Measurements from ENCODE around the gene EIF3B.

The EIF3B gene

GRCh38 chr7:2336626-2337299, 17.9 kb upstream of the EIF3B start:
- in situ Hi-C loops (cut with MboI; ENCODE audit: low sequenced_read_pairs), result loop anchor here (25.0 kb wide), 1 partner anchor 549 kb away; no protein-coding TSS in a partner anchor

- in situ Hi-C loops (cut with MboI; ENCODE audit: low sequenced_read_pairs), result loop anchor here (25.0 kb wide), 1 partner anchor 560 kb away; no protein-coding TSS in a partner anchor
These were observed 7.1 kb upstream of the EIF3B start for GRCh38 chr7:2347351-2348063.

DNA sequence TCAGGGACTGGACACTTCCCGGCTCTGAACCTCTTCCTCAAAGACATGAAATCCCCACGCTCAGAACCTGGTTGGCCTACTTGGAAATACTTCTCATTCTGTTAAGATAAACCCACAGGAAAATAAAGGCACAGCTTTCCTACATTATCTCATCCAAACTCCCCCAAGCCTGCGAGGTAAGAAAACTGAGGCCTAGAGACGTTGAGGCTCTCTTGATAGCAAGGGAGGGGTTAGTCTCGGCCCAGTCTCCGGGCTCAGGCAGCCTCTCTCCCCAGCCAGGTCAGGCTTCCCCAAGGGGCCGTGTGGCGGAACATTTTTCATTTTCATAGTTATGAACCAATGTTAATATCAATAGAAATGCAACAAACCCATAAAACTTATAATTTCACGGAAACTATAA, 4.6 kb upstream of the EIF3B start:
- in situ Hi-C loops (cut with MboI; ENCODE audit: low sequenced_read_pairs), result no loop called here

GRCh38 chr7:2350861-2351260, 3.8 kb upstream of the EIF3B start:
- in situ Hi-C loops (cut with MboI; ENCODE audit: low sequenced_read_pairs), result no loop called here

DNA sequence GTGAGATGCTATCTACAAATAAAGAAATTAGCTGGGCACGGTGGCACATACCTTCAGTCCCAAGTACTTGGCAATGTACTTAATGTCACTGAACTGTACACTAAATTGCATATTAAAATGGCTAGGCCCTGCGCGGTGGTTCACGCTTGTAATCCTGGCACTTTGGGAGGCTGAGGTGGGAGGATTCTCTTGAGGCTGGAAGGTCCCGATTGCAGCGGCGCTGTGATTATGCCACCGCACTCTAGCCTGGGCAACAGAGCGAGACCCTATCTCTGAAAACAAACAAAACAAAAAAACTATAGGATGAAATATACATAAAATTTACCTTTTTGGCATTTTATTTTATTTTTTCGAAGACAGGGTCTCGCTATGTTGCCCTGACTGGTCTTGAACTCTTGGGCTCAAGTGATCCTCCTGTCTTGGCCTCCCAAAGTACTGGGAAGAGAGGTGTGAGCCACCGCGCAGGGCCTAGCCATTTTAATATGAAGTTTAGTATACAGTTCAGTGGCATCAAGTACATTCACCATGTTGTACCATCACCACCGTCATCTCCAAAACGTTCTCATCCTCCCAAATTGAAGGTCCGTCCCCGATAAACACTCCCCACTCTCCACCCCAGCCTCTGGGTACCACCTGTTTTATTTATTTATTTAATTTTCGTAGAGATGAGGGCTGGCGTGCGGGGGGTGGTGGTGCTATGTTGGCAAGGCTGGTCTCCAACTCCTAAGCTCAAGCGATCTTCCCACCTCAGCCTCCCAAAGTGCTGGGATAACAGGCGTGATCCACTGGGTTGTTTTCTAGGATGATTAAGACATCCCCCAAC, 1.3 kb upstream of the EIF3B start:
- in situ Hi-C loops (cut with MboI; ENCODE audit: low sequenced_read_pairs), result no loop called here

DNA sequence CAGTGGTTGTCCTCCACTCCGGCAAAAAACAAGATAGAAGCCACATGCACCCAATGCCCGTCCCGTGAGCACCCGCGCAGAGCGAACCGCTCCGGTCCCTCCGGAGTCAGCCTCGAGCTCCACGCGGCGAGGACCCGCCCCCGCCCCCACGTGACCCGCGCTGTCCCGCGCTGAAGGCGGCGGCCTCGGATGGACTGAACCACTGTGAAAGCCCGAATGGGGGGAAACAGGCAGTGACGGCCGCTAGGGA, 766 bp upstream of the EIF3B start:
- in situ Hi-C loops (cut with MboI; ENCODE audit: low sequenced_read_pairs), result no loop called here

DNA sequence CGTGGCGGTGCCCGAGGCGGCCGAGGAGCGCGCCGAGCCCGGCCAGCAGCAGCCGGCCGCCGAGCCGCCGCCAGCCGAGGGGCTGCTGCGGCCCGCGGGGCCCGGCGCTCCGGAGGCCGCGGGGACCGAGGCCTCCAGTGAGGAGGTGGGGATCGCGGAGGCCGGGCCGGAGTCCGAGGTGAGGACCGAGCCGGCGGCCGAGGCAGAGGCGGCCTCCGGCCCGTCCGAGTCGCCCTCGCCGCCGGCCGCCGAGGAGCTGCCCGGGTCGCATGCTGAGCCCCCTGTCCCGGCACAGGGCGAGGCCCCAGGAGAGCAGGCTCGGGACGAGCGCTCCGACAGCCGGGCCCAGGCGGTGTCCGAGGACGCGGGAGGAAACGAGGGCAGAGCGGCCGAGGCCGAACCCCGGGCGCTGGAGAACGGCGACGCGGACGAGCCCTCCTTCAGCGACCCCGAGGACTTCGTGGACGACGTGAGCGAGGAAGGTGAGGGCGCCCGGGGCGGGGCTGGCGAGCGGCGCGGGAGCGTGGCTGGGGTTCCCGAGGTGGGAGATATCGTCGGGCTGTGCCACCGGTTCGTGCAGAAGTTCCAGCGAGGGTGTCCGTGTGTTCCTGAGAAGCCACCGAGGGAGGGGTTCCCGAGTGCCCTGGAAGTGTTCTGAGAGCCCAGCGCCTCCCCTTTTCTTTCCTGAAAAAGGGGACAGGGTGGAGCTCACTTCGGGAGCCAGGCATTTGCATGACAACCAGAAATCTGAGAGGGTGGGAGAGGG, 495 bp downstream of the EIF3B start:
- in situ Hi-C loops (cut with MboI; ENCODE audit: low sequenced_read_pairs), result no loop called here

GRCh38 chr7:2355705-2356008, 1.0 kb downstream of the EIF3B start:
- in situ Hi-C loops (cut with MboI; ENCODE audit: low sequenced_read_pairs), result no loop called here

DNA sequence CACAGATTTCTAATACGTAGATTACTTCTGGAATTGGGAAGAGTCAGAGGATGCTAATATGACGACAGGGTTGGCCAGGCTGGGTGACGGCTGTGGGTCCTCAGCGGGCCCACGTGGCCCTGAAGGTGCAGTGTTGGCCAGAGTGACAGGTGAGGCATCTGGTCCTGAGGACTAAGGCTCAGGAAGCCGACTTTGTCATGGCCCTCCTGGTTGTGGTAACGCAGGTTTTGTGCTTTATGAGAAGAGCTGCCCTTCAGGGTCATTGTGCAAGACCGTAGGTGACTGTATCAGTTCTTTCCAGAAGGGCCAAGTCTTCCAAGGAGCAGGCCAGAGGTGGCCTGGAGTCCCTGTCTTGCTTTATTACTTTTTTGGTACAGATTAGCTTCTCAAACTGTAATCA, 2.5 kb downstream of the EIF3B start:
- in situ Hi-C loops (cut with MboI; ENCODE audit: low sequenced_read_pairs), result no loop called here

- in situ Hi-C loops (cut with MboI; ENCODE audit: low sequenced_read_pairs), result no loop called here
These were observed 2.9 kb downstream of the EIF3B start for GRCh38 chr7:2357571-2357970.

DNA sequence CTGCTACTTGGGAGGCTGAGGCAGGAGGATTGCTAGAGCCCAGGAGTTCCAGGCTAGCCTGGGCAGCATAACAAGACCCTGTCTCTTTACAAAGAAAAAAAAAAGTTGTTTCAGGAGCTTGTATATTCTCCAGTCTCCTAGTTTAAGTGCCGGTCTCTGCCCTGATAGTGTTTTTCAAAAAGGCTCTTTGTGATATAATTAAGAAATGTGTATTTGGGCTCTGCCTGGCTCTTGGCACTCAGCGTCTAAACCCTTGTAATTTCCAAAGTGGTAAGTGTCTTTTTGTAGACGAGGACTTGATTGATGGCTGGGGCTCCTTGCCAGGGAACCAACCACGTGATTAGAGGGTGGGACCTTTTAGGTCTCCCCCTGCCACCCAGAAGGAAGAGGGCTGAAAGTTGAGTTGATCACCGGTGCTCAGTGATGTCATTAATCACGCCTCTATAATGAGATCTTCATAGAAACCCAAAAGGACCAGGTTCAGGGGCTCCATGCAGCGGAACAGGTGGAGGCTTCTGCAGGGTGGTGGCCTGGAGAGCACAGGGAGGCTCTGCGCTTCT, 4.4 kb downstream of the EIF3B start:
- in situ Hi-C loops (cut with MboI; ENCODE audit: low sequenced_read_pairs), result no loop called here

DNA sequence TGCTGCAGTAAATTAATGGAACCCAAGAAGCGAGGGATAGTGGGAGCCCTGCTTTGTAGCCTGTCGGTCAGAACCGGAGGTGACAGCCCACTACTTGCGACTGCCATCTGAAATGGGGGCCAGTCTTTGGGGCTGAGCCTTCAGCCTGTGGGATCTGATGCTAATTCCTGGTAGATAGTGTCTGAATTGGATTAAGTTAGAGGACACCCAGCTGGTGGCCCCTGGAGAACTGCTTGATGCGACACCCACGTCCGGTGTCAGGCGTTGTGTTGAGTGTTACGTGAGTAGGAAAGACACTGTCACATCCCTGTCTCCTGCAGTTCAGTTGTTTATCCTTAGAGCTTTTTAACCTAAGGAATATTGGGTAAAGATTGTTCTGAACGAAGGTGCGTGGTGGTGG, 5.0 kb downstream of the EIF3B start:
- in situ Hi-C loops (cut with MboI; ENCODE audit: low sequenced_read_pairs), result no loop called here

DNA sequence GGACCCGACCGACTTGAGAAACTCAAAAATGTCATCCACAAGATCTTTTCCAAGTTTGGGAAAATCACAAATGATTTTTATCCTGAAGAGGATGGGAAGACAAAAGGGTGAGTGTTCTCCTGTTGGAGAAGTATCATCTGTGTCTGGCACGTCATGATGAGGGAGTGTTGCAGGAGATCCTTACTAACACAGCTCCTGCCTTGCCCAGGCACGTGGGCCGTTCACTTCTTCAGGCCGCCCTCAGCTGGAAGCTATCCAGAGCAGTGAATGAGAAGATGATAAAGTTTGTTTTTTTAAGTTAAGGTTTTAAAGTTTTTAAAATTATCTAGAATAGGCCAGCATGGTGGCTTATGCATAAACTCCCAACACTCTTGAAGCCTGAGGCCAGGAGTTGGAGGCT, 6.2 kb downstream of the EIF3B start:
- in situ Hi-C loops (cut with MboI; ENCODE audit: low sequenced_read_pairs), result no loop called here

DNA sequence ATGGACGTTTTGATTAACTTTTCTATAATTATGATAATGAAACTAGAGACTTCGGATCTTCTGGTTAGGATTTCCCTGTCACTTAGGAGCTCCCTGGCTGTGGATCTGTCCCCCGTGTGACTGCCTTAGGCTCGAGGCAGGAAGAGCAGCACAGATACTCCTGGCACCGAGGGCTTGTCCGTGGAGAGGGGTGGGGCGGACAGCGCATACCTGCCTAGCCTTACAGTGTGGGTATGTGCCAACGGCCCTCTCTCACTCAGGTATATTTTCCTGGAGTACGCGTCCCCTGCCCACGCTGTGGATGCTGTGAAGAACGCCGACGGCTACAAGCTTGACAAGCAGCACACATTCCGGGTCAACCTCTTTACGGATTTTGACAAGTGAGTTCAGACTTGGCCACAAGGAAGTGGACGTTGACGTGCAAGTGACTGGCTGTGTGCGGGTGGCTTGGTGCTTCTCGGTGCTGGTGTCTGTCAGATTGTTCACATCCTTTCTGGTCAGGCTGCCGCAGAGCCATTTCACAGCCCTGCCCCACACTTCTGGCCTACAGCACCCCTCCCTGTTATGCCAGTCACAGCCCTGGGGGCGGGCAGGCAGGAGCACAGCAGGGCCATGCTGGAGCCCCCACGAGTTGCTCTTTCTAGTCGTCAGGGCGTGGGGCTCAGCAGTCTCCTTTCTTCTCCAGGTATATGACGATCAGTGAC, 7.9 kb downstream of the EIF3B start:
- in situ Hi-C loops (cut with MboI; ENCODE audit: low sequenced_read_pairs), result no loop called here

GRCh38 chr7:2369139-2369538, 14.5 kb downstream of the EIF3B start:
- in situ Hi-C loops (cut with MboI; ENCODE audit: low sequenced_read_pairs), result no loop called here

GRCh38 chr7:2371329-2371728, 16.7 kb downstream of the EIF3B start:
- in situ Hi-C loops (cut with MboI; ENCODE audit: low sequenced_read_pairs), result loop anchor here (10.0 kb wide), 1 partner anchor 63 kb away; no protein-coding TSS in a partner anchor

DNA sequence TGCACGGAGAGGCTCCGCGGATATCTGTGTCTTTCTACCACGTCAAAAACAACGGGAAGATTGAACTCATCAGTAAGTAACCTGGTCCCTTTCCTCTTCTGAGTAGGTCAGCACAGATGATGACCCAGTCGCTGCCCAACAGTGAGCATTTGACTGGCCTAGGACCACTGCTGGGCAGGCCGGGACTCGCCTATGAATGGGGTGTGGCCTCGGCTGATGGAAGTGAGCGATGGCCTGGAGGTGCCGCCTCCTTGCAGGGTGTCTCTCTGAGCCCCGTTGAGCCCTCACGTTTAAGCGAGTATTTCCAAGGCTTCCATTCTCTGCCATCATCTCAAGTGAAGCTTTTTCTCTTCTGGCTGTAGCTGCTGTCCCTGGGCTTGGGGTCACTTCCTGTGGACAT, 18.1 kb downstream of the EIF3B start:
- in situ Hi-C loops (cut with MboI; ENCODE audit: low sequenced_read_pairs), result loop anchor here (10.0 kb wide), 1 partner anchor 62 kb away; no protein-coding TSS in a partner anchor

DNA sequence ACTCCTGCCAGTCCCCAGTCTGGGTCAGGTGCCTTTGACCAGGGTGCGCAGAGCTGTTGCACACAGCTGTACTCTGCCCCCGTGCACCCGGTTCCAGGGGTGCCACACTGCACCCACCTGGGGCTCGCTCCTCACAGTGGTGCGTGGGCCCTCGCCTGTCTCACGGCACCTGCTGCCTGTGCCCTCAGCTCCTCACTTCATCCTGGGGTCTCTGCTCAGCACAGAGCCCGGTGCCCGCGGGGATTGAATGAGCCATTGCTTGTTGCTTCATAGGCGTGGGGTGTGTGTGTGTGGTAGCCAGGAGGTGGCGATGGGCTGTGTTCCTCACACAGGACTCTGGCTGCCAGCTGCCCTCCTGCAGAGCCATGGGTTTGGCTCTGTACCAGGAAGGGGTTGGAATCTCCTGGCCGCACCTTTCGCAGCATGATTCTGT, 18.5 kb downstream of the EIF3B start:
- in situ Hi-C loops (cut with MboI; ENCODE audit: low sequenced_read_pairs), result loop anchor here (10.0 kb wide), 1 partner anchor 62 kb away; no protein-coding TSS in a partner anchor

DNA sequence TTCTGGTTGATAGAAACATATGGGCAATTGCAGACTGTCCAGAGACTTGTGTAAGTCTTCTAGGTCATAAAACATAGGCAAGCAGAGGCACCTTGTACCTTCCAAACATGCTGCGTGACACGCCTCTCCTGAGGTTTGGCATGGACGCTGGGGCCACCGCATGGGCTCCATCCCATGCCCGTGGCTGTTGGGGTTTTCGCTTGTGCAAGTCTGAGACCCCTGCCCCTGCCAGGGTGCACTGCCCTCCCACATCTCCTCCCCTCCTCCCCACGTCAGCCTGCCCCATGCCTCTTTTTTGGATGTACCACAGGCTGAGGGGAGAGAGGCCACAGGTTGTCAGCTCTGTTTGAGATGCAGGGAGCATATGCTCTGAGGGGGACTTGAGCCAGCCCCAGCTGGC, 19.0 kb downstream of the EIF3B start:
- in situ Hi-C loops (cut with MboI; ENCODE audit: low sequenced_read_pairs), result loop anchor here (10.0 kb wide), 1 partner anchor 61 kb away; no protein-coding TSS in a partner anchor

DNA sequence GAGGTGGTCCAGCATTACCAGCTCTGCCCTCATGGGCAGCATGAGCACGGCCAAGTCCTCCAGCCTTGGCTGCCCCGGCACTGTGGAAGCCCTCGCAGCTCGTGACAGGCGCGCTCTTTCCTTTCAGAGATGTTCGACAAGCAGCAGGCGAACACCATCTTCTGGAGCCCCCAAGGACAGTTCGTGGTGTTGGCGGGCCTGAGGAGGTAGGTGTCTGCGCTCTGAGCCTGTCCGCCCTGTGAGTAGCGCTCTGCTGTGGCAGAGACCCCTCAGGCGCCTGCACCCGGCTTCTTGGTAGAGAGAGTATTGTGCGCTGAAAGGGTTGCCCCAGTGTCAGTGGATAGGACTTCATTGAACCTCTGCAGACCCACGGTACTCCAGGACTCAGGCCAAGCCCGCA, 19.8 kb downstream of the EIF3B start:
- in situ Hi-C loops (cut with MboI; ENCODE audit: low sequenced_read_pairs), result loop anchor here (10.0 kb wide), 1 partner anchor 60 kb away; no protein-coding TSS in a partner anchor

Data from HL-60/S4 (cell line).